IMR-90 (cell line): ENCODE data around the gene DUSP11. TPM values are rescaled to one million over a fixed set of nuclear protein-coding genes. Genes with fewer than 3 reads are reported as not detected.
A peak's percentile ranks its signal among the peaks of the same experiment; 100 is the strongest.

Source experiments
- ATAC-seq: fragments of 200-7000 bp; cut with Tn5 transposase; 2 replicates; pipeline ENCODE4 v1.9.1; 2020; ENCODE audit warnings: low read depth, mild to moderate bottlenecking, moderate library complexity
- BruUV-seq: library from RNA; stranded (reverse); fragments of 400-500 nt; replicated peaks from 2 replicates; lab custom pipeline; 2021; lab: Mats Ljungman, UMichigan
- CTCF ChIA-PET: fragments of 300-600 bp; formaldehyde crosslinking; extraction: SDS; loops from one replicate; lab custom pipeline; 2021; ENCODE audit warnings: antibody characterized with exemption; lab: Yijun Ruan, JAX
- POLR2A ChIA-PET: fragments of 300-600 bp; sonication (Branson Sonifier 250); formaldehyde crosslinking; loops from one replicate; lab custom pipeline; 2022; ENCODE audit warnings: antibody characterized with exemption; ENCODE audit not compliant: unreplicated experiment; lab: Charles Lee
- DNase-seq: peaks from one replicate; pipeline ENCODE4 v3.0.0; 2013
- H2AFZ ChIP-seq: replicated peaks from 2 replicates; pipeline ENCODE3; 2013; ENCODE audit warnings: low read length, mild to moderate bottlenecking; ENCODE audit not compliant: poor library complexity
- H2AK5ac ChIP-seq: 2 replicates; pipeline ENCODE4 v1.6.1; 2013; ENCODE audit warnings: low read depth, low read length, inconsistent platforms
- H2AK9ac ChIP-seq: replicated peaks from 2 replicates; pipeline ENCODE3; 2013; ENCODE audit warnings: mild to moderate bottlenecking, low read depth, low read length, moderate library complexity; ENCODE audit not compliant: poor library complexity
- H2BK120ac ChIP-seq: 2 replicates; pipeline ENCODE4 v1.6.1; 2013; ENCODE audit warnings: low read depth, low read length, inconsistent platforms
- H2BK15ac ChIP-seq: 3 replicates; pipeline ENCODE4 v1.6.1; 2013; ENCODE audit warnings: low read depth, low read length, inconsistent platforms
- H2BK20ac ChIP-seq: 2 replicates; pipeline ENCODE4 v1.6.1; 2013; ENCODE audit warnings: low read depth, mild to moderate bottlenecking, inconsistent platforms, low read length, moderate library complexity
- H2BK5ac ChIP-seq: 2 replicates; pipeline ENCODE4 v1.6.1; 2013; ENCODE audit warnings: mild to moderate bottlenecking, low read depth, low read length, inconsistent platforms; ENCODE audit not compliant: poor library complexity, severe bottlenecking
- H3K14ac ChIP-seq: replicated peaks from 2 replicates; pipeline ENCODE4 v1.6.1; 2013; ENCODE audit warnings: low read depth, low read length, inconsistent platforms
- H3K18ac ChIP-seq: 2 replicates; pipeline ENCODE4 v1.6.1; 2013; ENCODE audit warnings: low read depth, low read length, control low read depth
- H3K23ac ChIP-seq: 2 replicates; pipeline ENCODE4 v1.6.1; 2013; ENCODE audit warnings: low read depth, low read length, inconsistent platforms
- H3K27ac ChIP-seq: 2 replicates; pipeline ENCODE4 v1.5.1; 2013; ENCODE audit warnings: mild to moderate bottlenecking, control low read depth, low read length; ENCODE audit not compliant: insufficient read depth
- H3K27me3 ChIP-seq: 2 replicates; pipeline ENCODE4 v1.6.1; 2013; ENCODE audit warnings: low read length; ENCODE audit not compliant: control insufficient read depth, insufficient read depth
- H3K36me3 ChIP-seq: 2 replicates; pipeline ENCODE4 v1.6.1; 2013; ENCODE audit warnings: low read length, mixed read lengths; ENCODE audit not compliant: control insufficient read depth, insufficient read depth
- H3K4ac ChIP-seq: 2 replicates; pipeline ENCODE4 v1.6.1; 2013; ENCODE audit warnings: low read depth, low read length, inconsistent platforms
- H3K4me1 ChIP-seq: 2 replicates; pipeline ENCODE4 v1.6.1; 2013; ENCODE audit warnings: low read length, mixed read lengths; ENCODE audit not compliant: control insufficient read depth, insufficient read depth
- H3K4me2 ChIP-seq: 2 replicates; pipeline ENCODE4 v1.6.1; 2013; ENCODE audit warnings: low read depth, mild to moderate bottlenecking, control low read depth, low read length, moderate library complexity
- H3K4me3 ChIP-seq: 2 replicates; pipeline ENCODE4 v1.5.1; 2013; ENCODE audit warnings: low read depth, mild to moderate bottlenecking, control low read depth, low read length, moderate library complexity; ENCODE audit not compliant: insufficient read depth
- H3K56ac ChIP-seq: 2 replicates; pipeline ENCODE4 v1.6.1; 2013; ENCODE audit warnings: low read length, inconsistent platforms; ENCODE audit not compliant: insufficient read depth; ENCODE audit errors: extremely low read depth
- H3K79me1 ChIP-seq, 2 experiments: 2 replicates each; pipeline ENCODE4 v1.6.1; 2013; ENCODE audit warnings: low read length in 2 of 2, inconsistent platforms in 1 of 2, low read depth in 1 of 2
- H3K9ac ChIP-seq: 2 replicates; pipeline ENCODE4 v1.6.1; 2013; ENCODE audit warnings: low read depth, low read length, control low read depth
- H3K9me1 ChIP-seq: 2 replicates; pipeline ENCODE4 v1.6.1; 2013; ENCODE audit warnings: low read length, inconsistent platforms; ENCODE audit not compliant: insufficient read depth
- H3K9me3 ChIP-seq: 2 replicates; pipeline ENCODE4 v1.6.1; 2013; ENCODE audit warnings: low read length; ENCODE audit not compliant: control insufficient read depth, insufficient read depth
- H4K20me1 ChIP-seq: 2 replicates; pipeline ENCODE4 v1.6.1; 2013; ENCODE audit warnings: low read length, inconsistent platforms; ENCODE audit not compliant: insufficient read depth
- H4K5ac ChIP-seq: 2 replicates; pipeline ENCODE4 v1.6.1; 2013; ENCODE audit warnings: mild to moderate bottlenecking, low read depth, low read length, control low read depth
- H4K8ac ChIP-seq, 2 experiments: 2 replicates each; pipeline ENCODE4 v1.6.1; 2013; ENCODE audit warnings: low read depth in 2 of 2, low read length in 2 of 2, control low read depth in 1 of 2, inconsistent platforms in 1 of 2
- H4K91ac ChIP-seq: 2 replicates; pipeline ENCODE4 v1.6.1; 2013; ENCODE audit warnings: low read depth, low read length, inconsistent platforms; ENCODE audit not compliant: insufficient read depth
- CEBPB ChIP-seq: IDR thresholded peaks from 2 replicates; pipeline ENCODE4 v1.6.1; 2012; ENCODE audit warnings: low read depth, low read length, improper control_type of control experiment
- POLR2A ChIP-seq: IDR thresholded peaks from 2 replicates; pipeline ENCODE4 v1.6.1; 2012; ENCODE audit warnings: mild to moderate bottlenecking, low read depth, low read length
- USF2 ChIP-seq: fragments of 150-350 bp; IDR thresholded peaks from 2 replicates; pipeline ENCODE4 v1.6.1; 2017; ENCODE audit warnings: mild to moderate bottlenecking, antibody characterized with exemption, low read length, low read depth
- WGBS, 2 experiments: methylation state at CpG; one replicate each; pipeline versions ENCODE4 v1.1.5 to v1.1.7; 2013; ENCODE audit warnings: missing lambda C conversion rate in 2 of 2; ENCODE audit not compliant: insufficient read length in 1 of 2; ENCODE audit errors: extremely low coverage in 2 of 2; 5-methylcytosine and 5-hydroxymethylcytosine counted together
- dilution Hi-C: fragments of 300-500 bp; cut with HindIII; formaldehyde crosslinking; loops from one replicate; pipeline ENCODE4 v1.14.3; 2018; ENCODE audit warnings: low sequenced_read_pairs; ENCODE audit not compliant: unreplicated experiment
- in situ Hi-C: fragments of 300-500 bp; cut with MboI; formaldehyde crosslinking; loops from 3 replicates; pipeline ENCODE4 v1.14.3; 2019; ENCODE audit warnings: low sequenced_read_pairs, inconsistent platforms, mixed read lengths
- intact Hi-C: fragments of 100-400 bp; cut with micrococcal nuclease; formaldehyde crosslinking; loops from 2 replicates; pipeline ENCODE4 v1.10.0; 2022
- polyA plus RNA-seq, 3 experiments: library from polyadenylated mRNA; depleted of rRNA; stranded (reverse); fragments of >200 nt; gene quantifications; 2 replicates each; pipeline ENCODE4 v1.2.3, GENCODE V29; 2012; ENCODE audit warnings: low replicate concordance in 1 of 3
- total RNA-seq: library from RNA; depleted of rRNA; stranded (reverse); fragments of >200 nt; gene quantifications from 2 replicates; pipeline ENCODE4 v1.2.3, GENCODE V29; 2012

Gene DUSP11
- total and polyA plus RNA-seq, 2 of the 4 experiments (the other 2 are of a cell fraction) = 22.4 to 25.6 TPM

GRCh38 chr2:73828389-73828817, 48.5 kb upstream of the DUSP11 start:
- H3K36me3 ChIP-seq = peaks cover 2% of the 10 kb centered on the region; the same call in 1 of the 2 replicates
- no peak for TF ChIP-seq POLR2A
- TF ChIP-seq CEBPB = no peak
- TF ChIP-seq USF2 = no peak
- ATAC-seq (no peak), DNase-seq (no peak)
- H3K4me2 ChIP-seq = peak overlapping the region; percentile 77; the same call in 1 of the 2 replicates
- no peak overlapping the region for H4K91ac ChIP-seq
- intact Hi-C loops = loop anchor here (2.0 kb wide), 2 partner anchors 42 to 66 kb away; no protein-coding TSS in a partner anchor
- H3K27ac ChIP-seq = no peak overlapping the region
- no peak overlapping the region for H2BK15ac ChIP-seq
- WGBS, 2 experiments = no CpG with 5 or more reads among the region's 4 CpGs
- no peaks in the 10 kb centered on the region for H3K9me3 ChIP-seq
- H2BK120ac ChIP-seq = 0 out of 2 replicates have a peak overlapping the region, but pooled peaks have one; percentile 33
- H3K4me1 ChIP-seq = peaks cover 3% of the 10 kb centered on the region; the same call in 1 of the 2 replicates
- dilution Hi-C loops = loop anchor here (25.0 kb wide), 1 partner anchor 284 kb away; no protein-coding TSS in a partner anchor
- BruUV-seq = no TSS peak
- H3K27me3 ChIP-seq = no peaks in the 10 kb centered on the region
- peak overlapping the region; percentile 75 to 96 for H4K8ac ChIP-seq
- H4K5ac ChIP-seq = peak overlapping the region; percentile 50
- no peak overlapping the region for H2AK5ac ChIP-seq
- CTCF ChIA-PET = interaction anchor here (0.6 to 0.7 kb wide), 3 partner anchors 256 to 749 kb away, joined by 4 to 8 read pairs (median 4); no protein-coding TSS in a partner anchor
- H2AK9ac ChIP-seq = no peak overlapping the region
- no peak overlapping the region for H3K56ac ChIP-seq
- no peaks in the 10 kb centered on the region for H3K9me1 ChIP-seq
- peaks cover 23 to 39% of the 10 kb centered on the region in 2 experiments; a peak in 3 of 4 replicates for H3K79me1 ChIP-seq
- H3K4me3 ChIP-seq = peak overlapping the region; percentile 65; the same call in 1 of the 2 replicates
- peak overlapping the region; percentile 17; the same call in 1 of the 2 replicates for H2BK20ac ChIP-seq
- no peak overlapping the region for H3K18ac ChIP-seq
- H3K23ac ChIP-seq = no peak overlapping the region
- POLR2A ChIA-PET = interaction anchor here (0.6 to 1.4 kb wide), 3 partner anchors 64 to 165 kb away, joined by 3 to 20 read pairs (median 4); partner anchors contain the start of gene ACTG2
- no peak overlapping the region for H3K9ac ChIP-seq
- H3K14ac ChIP-seq = peak overlapping the region; percentile 84
- peak overlapping the region; percentile 98 for H2AFZ ChIP-seq
- in situ Hi-C loops = loop anchor here (10.0 to 25.0 kb wide), 2 partner anchors 156 to 309 kb away; partner anchors contain the start of genes BOLA3 and TET3
- no peaks in the 10 kb centered on the region for H4K20me1 ChIP-seq
- H2BK5ac ChIP-seq = peak overlapping the region; percentile 36
- H3K4ac ChIP-seq = peak overlapping the region; percentile 49; the same call in 1 of the 2 replicates
